Activated CD8-positive, alpha-beta memory T cell treated with anti-CD3 and anti-CD28 coated beads for 48 hours (primary cell): Measurements from ENCODE around the gene TUBB4B.

Source experiments
- DNase-seq, 3 experiments: peaks; one replicate each; pipeline ENCODE4 v3.0.0-alpha.2; 2020; ENCODE audit warnings: low read depth in 2 of 3, low spot score in 2 of 3

Gene TUBB4B

GRCh38 chr9:137212520-137212919 lies 28.6 kb upstream of the TUBB4B start:
- no peak for DNase-seq

GRCh38 chr9:137213160-137214060 lies 27.7 kb upstream of the TUBB4B start:
- DNase-seq = no peak

DNA sequence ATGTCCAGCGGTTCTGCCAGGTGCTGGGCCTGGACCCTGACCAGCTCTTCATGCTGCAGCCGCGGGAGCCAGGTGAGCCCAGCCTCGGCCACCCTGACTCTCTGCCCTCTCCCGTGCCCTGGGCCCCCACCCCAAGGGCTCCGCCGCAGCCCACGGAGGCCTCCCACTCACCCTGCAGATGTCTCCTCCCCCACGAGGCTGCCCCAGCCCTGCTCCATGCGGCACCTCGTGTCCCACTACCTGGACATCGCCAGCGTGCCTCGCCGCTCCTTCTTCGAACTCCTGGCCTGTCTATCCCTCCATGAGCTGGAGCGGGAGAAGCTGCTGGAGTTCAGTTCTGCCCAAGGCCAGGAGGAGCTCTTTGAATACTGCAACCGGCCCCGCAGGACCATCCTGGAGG lies 26.5 kb upstream of the TUBB4B start:
- DNase-seq = no peak

- no peak for DNase-seq
These were observed 25.7 kb upstream of the TUBB4B start for GRCh38 chr9:137215196-137215986.

GRCh38 chr9:137216188-137216965 lies 24.7 kb upstream of the TUBB4B start:
- no peak for DNase-seq

DNA sequence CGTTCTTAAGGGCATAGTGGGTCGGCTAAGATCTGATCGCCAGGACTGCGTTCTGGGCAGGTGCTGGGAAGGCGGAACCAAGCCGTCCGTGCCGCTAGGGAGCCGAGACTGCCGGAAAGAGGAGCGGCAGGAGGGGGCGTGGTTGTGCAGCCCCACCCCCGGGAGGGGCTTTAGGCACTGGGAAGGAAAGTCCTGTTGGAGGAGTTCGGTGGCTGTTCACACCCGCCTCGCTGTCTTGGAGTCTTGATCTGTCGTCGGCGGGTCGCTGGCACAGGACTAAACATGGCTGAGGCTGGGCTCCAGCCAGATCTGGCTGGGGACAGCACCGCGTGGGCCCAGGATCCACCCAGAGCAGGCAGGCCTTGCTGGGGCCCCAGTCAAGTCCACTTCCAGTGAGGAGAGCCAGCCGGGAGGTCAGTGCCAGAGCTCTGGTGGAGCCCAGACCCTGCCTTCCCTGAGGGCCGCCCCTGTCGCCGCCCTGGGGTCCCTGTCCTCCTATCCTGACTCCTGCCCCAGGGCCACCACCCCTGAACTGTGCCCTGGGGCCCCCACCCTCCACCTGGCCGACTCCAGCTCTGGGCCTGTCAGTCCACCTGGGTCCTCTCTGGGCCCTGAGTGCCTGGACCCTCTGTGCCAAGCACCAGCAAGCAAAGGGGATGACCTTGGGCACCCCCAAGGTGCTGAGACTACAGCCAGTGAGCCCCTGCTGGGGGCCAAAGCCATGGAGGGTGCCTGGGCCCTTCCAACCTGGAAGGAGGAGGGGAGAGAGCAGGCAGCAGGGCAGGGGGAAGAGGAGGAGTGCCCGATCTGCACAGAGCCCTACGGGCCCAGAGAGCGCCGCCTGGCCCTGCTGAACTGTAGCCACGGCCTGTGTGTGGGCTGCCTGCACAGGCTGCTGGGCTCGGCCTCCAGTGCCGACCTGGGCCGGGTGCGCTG lies 23.5 kb upstream of the TUBB4B start:
- no peak for DNase-seq

- DNase-seq = no peak
These were observed 22.8 kb upstream of the TUBB4B start for GRCh38 chr9:137218212-137218753.

DNA sequence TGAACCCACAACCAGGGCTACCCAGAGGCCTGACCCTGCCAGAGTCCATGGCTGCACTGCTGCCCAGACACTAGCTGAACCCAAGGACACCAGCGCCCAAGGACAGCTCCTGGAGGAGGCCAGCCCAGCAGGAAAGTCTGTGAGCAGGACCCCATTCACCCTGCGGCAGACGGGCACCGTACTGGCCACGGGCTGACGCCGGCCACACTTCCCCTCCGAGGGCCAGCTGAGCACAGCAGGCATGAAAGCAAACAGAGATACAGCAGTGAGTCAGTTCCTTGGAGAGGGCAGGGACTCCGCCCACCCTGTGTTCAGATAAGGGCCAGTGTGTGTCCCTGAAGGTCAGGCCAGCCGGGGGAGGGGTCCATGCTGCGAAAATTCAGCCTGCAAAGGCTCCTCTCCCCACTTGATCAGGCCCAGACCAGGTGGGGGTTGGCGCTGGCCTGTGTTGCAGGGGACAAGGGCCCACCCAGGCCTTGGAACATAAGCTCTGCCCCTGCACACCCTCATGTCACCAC lies 22.3 kb upstream of the TUBB4B start:
- no peak for DNase-seq

DNA sequence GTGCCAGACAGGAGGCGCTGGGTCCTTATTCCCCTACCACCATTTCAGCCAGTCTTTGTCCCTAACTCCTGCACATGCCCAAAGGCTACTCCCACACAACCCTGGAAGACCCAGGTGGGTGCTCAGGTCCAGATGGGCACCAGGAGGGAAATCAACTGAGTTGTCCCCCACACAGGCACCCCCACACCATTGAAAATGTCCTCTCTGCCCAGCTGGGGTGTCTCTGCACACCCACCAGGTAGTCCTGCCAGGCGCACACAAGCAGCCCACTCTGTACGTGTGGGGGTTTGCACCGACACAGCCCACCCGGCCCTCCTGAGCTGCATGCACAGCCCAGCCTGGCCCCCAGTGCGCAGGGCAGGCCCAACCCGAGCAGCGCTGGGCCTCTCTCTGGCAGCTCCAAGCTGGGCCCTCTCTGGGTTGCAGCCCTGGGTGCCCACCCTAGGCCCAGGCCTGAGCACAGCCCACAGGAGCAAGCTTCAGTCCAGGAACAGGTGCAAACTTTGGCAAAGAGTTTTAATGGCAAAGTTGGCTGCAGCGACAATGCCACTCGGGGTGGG lies 21.2 kb upstream of the TUBB4B start:
- DNase-seq = no peak

- no peak for DNase-seq
These were observed 20.6 kb upstream of the TUBB4B start for GRCh38 chr9:137220317-137221094.

DNA sequence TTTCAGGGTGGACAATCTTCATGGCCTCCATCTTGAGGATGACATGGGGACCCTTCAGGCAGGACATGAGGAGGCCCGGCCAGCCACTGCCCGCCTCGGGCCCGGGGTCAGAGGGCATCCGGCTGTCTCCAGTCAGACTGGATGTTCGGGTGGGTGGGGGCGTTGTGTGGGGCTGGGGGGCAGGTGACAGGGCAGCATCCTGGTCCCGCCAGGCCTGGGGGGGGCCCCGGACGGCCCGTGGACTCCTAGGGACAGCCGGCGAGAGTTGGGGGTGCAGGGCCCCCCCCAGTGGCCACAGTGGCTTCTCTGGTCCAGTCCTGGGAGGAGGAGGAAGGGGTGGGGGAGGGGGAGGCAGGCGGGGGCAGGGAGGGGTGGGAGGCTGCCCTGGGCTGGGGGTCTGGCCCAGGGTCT lies 20.0 kb upstream of the TUBB4B start:
- DNase-seq = no peak

GRCh38 chr9:137221506-137222111 lies 19.5 kb upstream of the TUBB4B start:
- DNase-seq = no peak

GRCh38 chr9:137222190-137223077 lies 18.7 kb upstream of the TUBB4B start, which contains the start of gene RNF208:
TSS of gene RNF208 (minus strand) at chr9:137222240. CDS start at chr9:137221212, 1,028 bp downstream.
- no peak for DNase-seq

GRCh38 chr9:137223078-137223970 lies 17.8 kb upstream of the TUBB4B start:
- peak; percentile 97 to 99 (median 99) for DNase-seq

DNA sequence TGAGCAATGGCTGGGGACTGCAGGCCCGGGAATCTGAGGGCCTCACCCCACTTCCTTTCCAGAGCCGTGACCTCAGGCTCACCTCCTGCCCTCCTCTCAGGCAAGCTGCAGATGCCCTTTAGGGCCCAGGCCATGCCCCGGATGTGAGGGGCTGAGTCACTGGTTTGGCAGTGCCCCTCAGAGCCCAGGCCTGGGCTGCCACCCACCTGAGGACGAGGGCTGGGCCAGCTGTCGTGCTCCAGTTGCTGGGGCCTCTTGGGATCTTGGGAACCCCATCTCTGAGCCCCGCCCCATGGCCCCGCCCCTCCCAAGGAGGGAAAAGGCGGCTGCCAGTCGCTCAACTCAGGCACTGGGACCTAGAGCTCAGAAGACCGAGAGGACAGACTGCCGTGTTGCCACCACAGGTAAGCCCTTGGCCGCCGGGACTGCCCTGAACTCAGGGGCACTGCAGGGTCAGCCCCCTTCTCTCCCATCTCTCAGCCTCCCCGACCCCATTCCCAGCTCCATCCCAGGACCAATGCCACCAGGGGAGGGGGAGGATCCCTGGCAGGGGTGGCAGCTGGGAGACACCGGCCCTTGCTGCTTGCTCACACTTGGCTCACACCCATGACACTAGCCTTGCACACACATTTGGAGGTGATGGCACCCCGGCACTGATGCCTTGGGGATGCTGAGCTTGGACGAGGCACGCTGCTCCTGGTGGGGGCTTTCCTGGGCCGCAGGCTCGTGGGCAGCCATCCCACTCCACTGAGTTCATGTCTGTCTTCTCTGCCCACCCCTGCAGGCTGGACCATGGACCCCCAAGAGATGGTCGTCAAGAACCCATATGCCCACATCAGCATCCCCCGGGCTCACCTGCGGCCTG lies 16.0 kb upstream of the TUBB4B start, which contains the start of gene CYSRT1:
Gene CYSRT1, plus strand, starts transcription at position 345 of the 865 bp plus-strand sequence. Its CDS starts 448 bp downstream, at position 793.
- no peak for DNase-seq
